ENCODE data around the gene NEU2. TPM values are rescaled to one million over a fixed set of nuclear protein-coding genes. Genes with fewer than 3 reads are reported as not detected.

NEU2 gene
- total and polyA plus RNA-seq, 10 donors: not detected

DNA sequence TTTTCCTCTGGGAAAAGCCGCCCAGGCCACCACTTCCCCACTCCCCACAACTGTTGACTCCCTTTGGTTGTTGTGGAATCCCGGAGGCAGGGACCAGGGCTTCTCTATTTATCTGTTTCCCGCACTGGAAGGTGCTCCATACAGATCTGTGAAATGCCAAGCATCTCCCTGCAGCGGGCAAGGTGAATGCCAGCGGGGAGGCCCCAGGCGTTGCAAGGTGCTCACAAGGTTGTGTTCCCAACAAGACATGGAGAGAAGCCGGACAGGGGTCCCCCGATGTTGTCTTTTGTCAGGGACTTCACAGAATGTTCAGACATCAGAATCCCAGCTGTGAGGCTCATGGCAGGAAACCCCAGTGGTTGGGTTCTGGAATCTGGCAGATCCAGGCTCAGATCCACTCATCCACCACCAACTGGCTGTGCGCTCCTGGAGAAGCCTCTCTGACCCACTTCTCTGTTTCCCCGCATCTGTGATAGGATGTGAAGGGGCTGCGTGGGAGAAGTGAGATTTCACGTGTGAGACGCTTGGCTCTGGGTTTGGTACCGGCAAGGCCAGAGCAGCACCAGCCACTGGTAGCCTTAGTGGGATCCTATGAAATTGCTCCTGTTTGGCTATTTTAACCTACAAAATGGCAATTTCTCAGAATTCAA lies 8.6 kb upstream of the NEU2 start:
- TF ChIP-seq POLR2AphosphoS5 (IDR thresholded peaks at IDR 0.05) (no peak), POLR2A (IDR thresholded peaks at IDR 0.05) (no peak)
- TF ChIP-seq, protein P1, sequence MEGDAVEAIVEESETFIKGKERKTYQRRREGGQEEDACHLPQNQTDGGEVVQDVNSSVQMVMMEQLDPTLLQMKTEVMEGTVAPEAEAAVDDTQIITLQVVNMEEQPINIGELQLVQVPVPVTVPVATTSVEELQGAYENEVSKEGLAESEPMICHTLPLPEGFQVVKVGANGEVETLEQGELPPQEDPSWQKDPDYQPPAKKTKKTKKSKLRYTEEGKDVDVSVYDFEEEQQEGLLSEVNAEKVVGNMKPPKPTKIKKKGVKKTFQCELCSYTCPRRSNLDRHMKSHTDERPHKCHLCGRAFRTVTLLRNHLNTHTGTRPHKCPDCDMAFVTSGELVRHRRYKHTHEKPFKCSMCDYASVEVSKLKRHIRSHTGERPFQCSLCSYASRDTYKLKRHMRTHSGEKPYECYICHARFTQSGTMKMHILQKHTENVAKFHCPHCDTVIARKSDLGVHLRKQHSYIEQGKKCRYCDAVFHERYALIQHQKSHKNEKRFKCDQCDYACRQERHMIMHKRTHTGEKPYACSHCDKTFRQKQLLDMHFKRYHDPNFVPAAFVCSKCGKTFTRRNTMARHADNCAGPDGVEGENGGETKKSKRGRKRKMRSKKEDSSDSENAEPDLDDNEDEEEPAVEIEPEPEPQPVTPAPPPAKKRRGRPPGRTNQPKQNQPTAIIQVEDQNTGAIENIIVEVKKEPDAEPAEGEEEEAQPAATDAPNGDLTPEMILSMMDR (IDR thresholded peaks at IDR 0.05 in 8 of 11, conservative IDR thresholded peaks at IDR 0.05 in 3 of 11): no peak
- Histone ChIP-seq H3K27ac (no peak overlapping the region), H3K9me3 (no peaks in the 10 kb centered on the region), H3K4me1 (no peaks in the 10 kb centered on the region), H3K36me3 (no peaks in the 10 kb centered on the region), H3K27me3 (replicated peaks in 1 of 7) (no peaks in the 10 kb centered on the region), H3K4me3 (no peak overlapping the region)
- intact Hi-C loops (cut with DNase I; ENCODE audit: low total_unique reads): no loop called here
- WGBS, 5 donors: 82 to 94% (median 93%) methylated on average over 14 of the region's 14 CpGs
- peak; percentile 54 for DNase-seq

DNA sequence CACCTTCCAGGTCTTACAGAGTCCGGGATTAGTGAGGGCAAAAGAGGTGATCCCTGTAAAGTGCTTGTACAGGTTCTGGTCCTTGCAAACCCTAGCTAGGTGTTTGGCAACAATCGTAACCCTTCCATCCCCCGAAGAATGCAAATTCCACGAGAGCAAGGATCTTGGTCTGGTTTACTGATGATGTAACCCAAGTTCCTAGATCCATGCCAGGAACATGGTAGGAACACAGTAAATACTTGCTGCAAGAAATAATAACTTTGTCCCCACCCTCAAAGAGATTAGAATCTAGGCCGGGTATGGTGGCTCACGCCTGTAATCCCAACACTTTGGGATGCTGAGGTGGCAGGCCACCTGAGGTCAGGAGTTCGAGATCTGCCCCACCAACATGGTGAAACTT lies 6.8 kb upstream of the NEU2 start:
- intact Hi-C loops (cut with DNase I; ENCODE audit: low total_unique reads): no loop called here
- no peaks in the 10 kb centered on the region for H3K36me3 ChIP-seq
- 79 to 95% (median 88%) methylated on average over 7 of the region's 7 CpGs for WGBS, 5 donors
- no peaks in the 10 kb centered on the region for H3K9me3 ChIP-seq
- no peak overlapping the region for H3K4me3 ChIP-seq
- H3K4me1 ChIP-seq: no peaks in the 10 kb centered on the region
- H3K27me3 ChIP-seq (replicated peaks in 1 of 7): no peaks in the 10 kb centered on the region
- no peak for TF ChIP-seq POLR2AphosphoS5 (IDR thresholded peaks at IDR 0.05)
- peak; percentile 24 for DNase-seq
- no peak overlapping the region for H3K27ac ChIP-seq

- Histone ChIP-seq H3K4me1 (no peaks in the 10 kb centered on the region), H3K9me3 (no peaks in the 10 kb centered on the region), H3K27ac (no peak overlapping the region), H3K4me3 (no peak overlapping the region), H3K36me3 (no peaks in the 10 kb centered on the region), H3K27me3 (replicated peaks in 1 of 7) (no peaks in the 10 kb centered on the region)
- WGBS, 5 donors: 79 to 90% (median 82%) methylated on average over 4 of the region's 4 CpGs
- TF ChIP-seq POLR2A (IDR thresholded peaks at IDR 0.05) (no peak), POLR2AphosphoS5 (IDR thresholded peaks at IDR 0.05) (no peak)
- TF ChIP-seq, protein P1 (IDR thresholded peaks at IDR 0.05 in 8 of 11, conservative IDR thresholded peaks at IDR 0.05 in 3 of 11): no peak
- DNase-seq: no peak
- intact Hi-C loops (cut with DNase I; ENCODE audit: low total_unique reads): no loop called here
Measured at GRCh38 chr2:233026198-233026813, 6.2 kb upstream of the NEU2 start.

DNA sequence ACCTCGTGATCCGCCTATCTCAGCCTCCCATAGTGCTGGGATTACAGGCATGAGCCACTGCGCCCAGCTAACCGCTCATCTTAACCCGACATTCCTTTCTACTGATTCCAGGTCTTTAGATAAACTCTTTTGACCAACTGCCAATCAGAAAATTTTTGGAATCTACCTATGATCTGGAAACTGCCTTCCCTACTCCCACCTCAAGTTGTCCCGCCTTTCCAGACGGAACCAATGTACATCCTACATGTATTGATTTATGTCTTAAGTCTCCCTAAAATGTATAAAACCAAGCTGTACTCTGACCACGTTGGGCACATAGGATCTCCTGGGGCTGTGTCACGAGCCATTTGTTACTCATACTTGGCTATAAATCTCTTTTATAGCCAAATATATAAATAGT lies 3.2 kb upstream of the NEU2 start:
- Histone ChIP-seq H3K4me1 (no peaks in the 10 kb centered on the region), H3K4me3 (no peak overlapping the region), H3K36me3 (no peaks in the 10 kb centered on the region), H3K27ac (no peak overlapping the region), H3K9me3 (no peaks in the 10 kb centered on the region), H3K27me3 (replicated peaks in 1 of 7) (no peaks in the 10 kb centered on the region)
- intact Hi-C loops (cut with DNase I; ENCODE audit: low total_unique reads): no loop called here
- 85 to 95% (median 92%) methylated on average over 9 of the region's 9 CpGs for WGBS, 5 donors
- no peak for TF ChIP-seq POLR2AphosphoS5 (IDR thresholded peaks at IDR 0.05)
- TF ChIP-seq, protein P1 (IDR thresholded peaks at IDR 0.05 in 8 of 11, conservative IDR thresholded peaks at IDR 0.05 in 3 of 11): peak in 1 of 11 experiments; percentile 18
- TF ChIP-seq POLR2A (IDR thresholded peaks at IDR 0.05): no peak
- DNase-seq: no peak

Data from spleen (tissue), 11 donors.